Activated CD4-positive, CD25-positive, alpha-beta regulatory T cell treated with anti-CD3 and anti-CD28 coated beads, Interleukin-2, amount 50 U/mL, for 72 hours (primary cell): Measurements from ENCODE around the gene SELENOT.
"Not testable (repeated sequence)": the region's sequence is repeated elsewhere in the genome, so short reads cannot be mapped to it uniquely, and the experiment has no call there.

Source experiments
- DNase-seq: peaks from one replicate; pipeline ENCODE4 v3.0.0; 2021

SELENOT gene

GRCh38 chr3:150609988-150610387 lies 6.9 kb downstream of the SELENOT start:
- DNase-seq: no peak

DNA sequence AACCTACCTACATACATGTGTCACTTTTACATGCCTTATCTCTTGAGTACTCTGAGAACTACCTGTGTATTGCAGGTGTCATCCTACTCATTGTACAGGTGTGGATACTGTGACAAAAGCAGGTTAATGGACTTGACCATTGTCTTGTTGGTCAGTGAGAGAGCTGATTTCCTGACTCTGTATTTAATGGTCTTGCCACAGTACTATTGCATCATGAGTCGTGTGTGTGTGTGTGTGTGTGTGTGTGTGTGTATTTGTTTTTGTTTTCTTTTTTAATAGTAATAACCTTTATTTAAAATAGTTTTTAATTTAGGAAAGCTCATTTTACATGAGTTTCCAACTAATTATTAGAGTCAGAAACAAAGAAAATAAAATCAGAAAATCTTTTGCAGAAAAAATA lies 7.7 kb downstream of the SELENOT start:
- DNase-seq: no peak

DNA sequence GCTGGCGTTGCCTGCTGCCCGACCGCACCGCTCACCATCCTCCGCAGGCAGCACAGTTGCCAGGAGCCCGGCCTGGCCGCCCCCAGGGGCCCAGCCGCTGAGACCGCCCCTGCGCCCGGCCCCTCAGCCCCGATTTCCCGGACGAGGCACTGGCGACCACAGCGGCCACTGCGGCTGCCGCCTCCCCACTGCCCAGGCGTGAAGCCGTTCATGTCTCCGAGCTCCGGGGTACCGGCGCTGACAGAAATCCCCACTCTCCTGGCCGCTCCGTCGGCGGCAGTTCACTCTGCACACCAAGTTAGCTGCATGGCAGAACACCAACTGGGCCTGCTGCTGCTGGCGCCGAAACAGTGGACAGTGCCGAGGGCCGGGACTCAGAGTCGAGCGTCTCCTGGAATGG lies 8.5 kb downstream of the SELENOT start:
- no peak for DNase-seq

DNA sequence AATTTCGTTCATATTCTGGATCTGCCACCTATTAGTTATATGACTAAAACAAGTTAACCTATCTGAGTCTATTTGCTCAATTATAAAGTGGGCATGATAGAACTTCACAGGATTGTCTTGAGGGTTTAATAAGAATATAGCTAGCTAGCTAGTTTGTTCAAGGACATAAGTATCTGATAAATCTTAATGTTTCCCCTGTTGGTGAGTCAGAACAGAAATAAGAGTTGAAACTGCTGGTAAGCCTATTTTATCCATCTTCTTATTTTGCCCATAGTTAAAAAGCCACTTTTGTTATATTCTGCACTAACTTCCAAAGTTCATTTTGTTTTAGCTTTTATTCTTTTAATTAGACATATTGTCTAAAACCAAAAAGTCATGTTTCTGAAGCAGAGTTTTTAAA lies 9.4 kb downstream of the SELENOT start:
- DNase-seq: no peak

DNA sequence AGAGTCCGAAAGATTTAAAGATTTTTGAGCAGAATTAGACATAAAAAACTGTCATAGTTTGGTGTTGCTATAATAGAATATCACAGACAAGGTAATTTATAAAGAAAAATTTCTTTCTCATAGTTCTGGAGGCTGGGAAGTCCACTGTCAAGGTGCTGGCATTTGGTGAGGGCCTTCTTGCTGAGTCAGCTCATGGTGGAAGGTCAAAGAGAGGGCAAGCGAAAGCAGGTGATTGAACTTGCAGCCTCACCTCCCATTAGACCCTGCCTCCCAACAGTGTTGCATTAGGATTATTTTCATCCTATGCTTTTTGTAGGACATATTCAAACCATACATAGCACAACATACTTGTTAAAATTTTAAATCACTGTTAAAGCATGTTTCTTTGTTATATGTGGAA lies 9.9 kb downstream of the SELENOT start:
- DNase-seq: no peak

- DNase-seq: no peak
These were observed 10.8 kb downstream of the SELENOT start for GRCh38 chr3:150613709-150614480.

DNA sequence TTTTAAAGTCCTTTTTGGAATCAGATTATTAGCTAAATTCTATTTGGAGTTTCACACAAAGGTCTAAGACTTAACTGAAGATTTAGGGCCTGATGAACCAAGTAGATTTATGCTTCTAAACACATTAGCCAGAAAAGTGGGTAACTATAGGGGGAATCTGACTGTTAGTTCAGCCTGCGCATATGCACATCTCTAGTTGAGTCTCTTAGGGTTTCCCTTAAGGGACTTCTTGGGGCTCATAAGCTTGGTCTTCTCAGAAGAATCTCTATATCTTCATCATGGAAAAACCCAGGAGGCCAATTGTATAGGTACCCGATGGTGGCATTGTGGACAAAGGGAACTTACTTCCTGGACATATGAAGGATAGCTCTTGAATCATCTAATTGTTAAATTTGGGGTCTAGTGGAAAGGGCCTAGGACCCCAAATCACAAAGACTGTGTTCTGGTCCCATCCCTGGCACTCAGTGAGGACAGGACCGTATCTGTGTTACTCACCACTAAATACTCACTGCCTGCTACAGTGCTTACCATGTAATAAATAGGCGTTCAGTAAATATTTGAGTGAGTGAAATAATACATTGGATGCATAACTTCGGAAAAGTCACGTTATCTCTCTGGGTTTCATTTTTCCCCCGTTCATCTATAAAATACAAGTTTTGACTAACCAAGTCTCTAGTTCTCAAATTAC lies 17.0 kb downstream of the SELENOT start:
- DNase-seq: no peak

DNA sequence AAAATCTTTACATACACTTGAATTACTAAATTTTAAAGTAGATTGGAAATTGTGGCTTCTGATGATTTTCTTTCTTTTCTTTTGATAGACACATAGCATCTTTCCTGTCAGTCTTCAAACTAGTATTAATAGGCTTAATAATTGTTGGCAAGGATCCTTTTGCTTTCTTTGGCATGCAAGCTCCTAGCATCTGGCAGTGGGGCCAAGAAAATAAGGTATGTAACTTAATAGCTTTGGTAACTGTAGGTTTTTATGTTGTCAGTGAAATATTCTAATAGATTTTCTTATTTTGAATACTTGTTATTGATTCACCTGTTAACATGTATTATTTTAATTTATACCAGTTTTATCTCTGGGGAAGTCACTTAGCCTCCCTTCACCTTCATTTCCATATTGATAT lies 19.8 kb downstream of the SELENOT start:
- not testable (repeated sequence) for DNase-seq

- DNase-seq: no peak
These were observed 20.8 kb downstream of the SELENOT start for GRCh38 chr3:150623945-150624344.

DNA sequence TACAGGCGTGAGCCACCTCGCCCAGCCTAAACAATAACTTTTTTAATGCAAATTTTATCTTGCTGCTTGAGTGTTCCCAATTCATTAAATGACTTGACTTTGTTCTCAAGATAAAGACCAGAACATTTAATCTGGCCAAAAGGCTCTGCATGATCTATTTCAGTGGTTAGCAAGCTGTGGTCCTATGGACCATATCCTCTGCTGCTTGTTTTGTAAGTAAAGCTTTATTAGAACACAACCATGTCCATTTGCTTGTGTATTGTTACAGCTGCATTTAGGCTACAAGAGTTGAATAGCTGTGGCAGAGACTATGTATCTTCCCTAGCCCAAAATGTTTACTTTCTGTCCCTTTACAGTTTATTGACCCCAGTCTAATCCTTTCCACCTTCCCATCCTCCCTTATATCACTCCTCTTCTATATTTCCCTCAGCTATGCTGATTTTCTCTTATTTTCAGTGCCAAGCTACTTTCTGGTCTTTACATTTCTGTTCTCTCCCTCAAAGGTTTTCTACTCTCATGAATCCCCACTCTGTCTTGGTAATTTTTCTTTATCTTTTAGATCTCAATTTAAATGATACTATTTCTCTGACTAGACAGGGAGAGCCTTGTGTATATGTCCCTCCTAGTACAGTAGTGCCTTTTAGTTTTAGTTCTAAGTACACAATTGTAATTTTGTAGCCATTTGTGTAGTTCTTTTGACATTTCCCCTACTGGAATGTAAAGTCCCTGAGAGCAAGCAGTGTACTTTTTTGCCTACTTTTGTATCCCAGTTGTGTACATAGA lies 23.2 kb downstream of the SELENOT start:
- DNase-seq: no peak

GRCh38 chr3:150627557-150627956 lies 24.4 kb downstream of the SELENOT start:
- DNase-seq: no peak

- no peak for DNase-seq
These were observed 28.5 kb downstream of the SELENOT start for GRCh38 chr3:150631515-150632221.

DNA sequence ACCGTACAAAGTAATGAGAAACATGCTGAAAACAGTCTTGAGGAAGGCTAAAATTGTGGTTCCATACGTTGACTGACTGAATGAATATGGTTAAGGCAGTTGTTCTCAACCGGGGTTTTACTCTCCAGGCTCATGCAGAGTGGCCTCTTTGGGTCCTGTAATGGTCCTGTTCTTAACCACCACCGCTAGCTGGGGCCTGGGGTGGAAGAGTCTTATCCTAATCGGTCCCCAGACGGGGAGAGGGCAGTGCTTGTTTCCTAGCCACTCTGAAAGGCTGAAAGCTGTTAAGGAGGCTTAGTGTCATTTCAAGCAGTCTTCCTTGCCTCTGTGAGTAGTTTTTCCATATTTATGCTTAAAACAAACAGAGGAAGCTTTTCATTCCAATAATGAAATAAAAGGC lies 32.0 kb downstream of the SELENOT start:
- DNase-seq: no peak

DNA sequence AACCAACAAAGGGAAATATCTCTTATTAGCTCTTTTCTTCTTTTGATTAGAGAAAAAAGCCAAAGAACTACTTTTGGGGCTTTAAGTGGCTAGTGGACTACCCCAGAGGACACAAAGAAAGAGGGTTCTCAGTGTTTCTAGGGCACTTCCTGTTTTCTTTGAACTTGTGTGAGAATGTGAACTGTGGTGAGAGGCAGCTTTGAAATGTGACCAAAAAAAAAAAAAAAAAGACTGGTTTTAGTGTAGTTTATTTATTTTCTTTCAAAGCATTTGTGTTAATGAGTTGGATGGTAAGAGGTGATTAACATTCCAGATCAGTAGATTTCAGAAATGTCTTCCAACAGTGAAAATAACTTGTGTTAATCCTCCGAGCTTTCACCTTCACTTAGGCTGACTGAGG lies 32.4 kb downstream of the SELENOT start:
- DNase-seq: no peak

GRCh38 chr3:150636258-150636657 lies 33.1 kb downstream of the SELENOT start:
- no peak for DNase-seq

DNA sequence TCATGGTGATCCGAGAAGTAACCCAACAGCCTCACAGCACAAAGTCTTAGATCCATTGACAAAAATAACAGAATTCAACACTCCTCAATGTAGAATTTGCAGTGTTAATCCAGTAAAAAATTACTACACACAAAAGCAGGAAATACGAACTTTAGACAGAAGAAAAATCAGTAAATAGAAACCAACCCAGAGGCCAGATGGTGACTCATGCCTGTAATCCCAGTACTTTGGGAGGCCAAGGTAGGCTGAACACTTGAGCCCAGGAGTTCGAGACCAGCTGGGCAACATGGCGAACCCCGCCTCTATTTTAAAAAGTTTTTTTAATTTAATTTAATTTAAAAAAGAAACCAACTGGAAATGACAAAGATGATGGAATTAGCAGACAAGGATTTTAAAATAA lies 36.1 kb downstream of the SELENOT start:
- DNase-seq: no peak

DNA sequence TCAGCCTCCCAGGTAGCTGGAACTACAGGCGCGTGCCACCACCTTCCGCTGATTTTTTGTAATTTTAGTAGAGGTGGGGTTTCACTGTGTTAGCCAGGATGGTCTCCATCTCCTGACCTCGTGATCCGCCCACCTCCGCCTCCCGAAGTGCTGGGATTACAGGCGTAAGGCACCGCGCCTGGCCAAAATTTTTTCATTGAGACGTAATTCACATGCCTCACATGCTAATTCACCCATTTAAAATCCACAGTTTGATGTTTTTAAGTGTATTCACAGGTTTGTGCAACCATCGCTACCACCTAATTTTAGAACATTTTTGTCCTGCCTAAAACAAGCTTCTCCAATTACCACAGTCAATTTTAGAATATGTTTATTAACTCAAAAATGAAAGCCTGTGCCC lies 37.1 kb downstream of the SELENOT start:
- DNase-seq: no peak

DNA sequence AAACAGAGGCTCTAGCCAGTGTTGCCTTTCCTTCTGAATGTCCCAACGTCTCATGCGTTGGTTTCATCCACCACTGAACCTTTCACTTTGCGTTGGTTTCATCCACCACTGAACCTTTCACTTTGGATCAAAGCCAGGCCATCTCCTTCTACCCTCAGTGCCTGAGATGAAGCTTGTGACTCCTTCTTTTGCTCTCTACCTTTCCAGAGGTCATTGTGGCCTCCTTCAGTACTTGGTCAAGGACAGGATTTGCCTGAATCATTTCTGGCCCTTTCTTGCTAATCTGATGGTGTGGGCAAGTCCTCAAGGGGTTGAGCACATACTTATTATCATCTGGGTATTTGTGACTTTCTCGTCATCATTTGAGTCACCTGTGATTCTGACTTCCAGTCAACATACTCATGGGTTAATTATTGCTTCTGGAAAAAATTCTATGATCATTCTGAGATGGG lies 50.0 kb downstream of the SELENOT start:
- no peak for DNase-seq

DNA sequence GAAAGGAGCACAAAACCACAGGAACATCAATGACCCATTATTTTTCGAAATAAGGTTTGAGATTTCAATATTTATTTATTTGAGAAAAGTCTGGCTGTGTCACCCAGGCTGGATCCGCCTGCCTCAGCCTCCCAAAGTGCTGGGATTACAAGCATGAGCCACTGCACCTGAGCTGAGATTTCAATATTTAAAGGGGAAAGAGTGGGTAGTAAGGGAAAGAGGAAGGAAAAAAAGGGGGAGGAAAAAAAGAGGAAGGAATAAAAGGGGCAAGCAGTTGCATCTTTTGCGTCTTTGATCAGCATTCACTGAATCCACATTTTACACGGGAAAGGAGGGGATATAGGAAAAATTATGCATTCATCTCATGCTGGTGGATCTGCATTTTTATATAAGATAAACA lies 53.2 kb downstream of the SELENOT start:
- no peak for DNase-seq

- DNase-seq: no peak
These were observed 59.5 kb downstream of the SELENOT start for GRCh38 chr3:150662410-150663200.

DNA sequence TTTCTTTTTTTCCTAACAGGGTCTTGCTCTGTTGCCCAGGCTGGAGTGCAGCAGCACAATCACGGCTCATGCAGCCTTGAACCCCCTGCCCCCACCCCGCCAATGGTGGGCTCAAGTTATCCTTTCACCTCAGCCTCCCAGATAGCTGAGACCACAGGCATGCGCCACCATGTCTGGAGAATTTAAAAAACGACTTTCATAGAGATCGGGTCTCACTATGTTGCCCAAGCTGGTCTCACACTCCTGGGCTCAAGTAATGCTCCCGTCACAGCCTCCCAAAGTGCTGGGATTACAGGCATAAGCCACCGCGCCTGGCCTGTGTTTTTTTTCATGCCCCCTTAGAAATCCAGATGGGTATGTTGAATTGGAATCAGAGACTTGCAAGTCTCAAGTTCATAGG lies 60.3 kb downstream of the SELENOT start:
- no peak for DNase-seq

DNA sequence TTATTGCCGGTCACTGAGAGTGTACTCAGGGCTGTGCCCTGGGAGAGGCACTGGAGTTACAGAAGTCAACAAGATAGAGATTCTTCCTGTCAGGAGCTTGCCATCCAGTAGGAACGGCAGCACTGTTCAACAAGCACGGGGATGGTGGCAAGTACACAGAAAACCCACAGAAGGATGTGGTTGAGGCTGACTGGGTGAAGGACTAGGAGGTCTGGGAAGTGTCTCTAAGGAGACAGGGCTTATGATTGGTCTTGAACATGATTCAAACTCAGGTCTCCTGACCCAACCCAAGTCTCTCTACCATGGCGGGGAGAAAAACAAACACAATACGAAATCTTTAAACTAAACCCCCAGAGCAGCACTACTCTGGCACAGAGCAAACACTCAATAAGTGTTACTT lies 63.0 kb downstream of the SELENOT start:
- DNase-seq: no peak
